Epidermal melanocyte (primary cell): ENCODE measurements around the gene CSTPP1.
A peak's percentile ranks its signal among the peaks of the same experiment; 100 is the strongest.
"Not testable (repeated sequence)": the region's sequence is repeated elsewhere in the genome, so short reads cannot be mapped to it uniquely, and the experiment has no call there.

ENCODE experiments used
- DNase-seq: peaks from one replicate; pipeline ENCODE4 v3.0.0; 2011; ENCODE audit warnings: low spot score; ENCODE audit not compliant: insufficient read length

Gene CSTPP1

GRCh38 chr11:46989810-46990487 lies 53.4 kb downstream of the CSTPP1 start:
- not testable (repeated sequence) for DNase-seq

- no peak for DNase-seq
Observed at GRCh38 chr11:46991391-46991790, 54.8 kb downstream of the CSTPP1 start.

DNA sequence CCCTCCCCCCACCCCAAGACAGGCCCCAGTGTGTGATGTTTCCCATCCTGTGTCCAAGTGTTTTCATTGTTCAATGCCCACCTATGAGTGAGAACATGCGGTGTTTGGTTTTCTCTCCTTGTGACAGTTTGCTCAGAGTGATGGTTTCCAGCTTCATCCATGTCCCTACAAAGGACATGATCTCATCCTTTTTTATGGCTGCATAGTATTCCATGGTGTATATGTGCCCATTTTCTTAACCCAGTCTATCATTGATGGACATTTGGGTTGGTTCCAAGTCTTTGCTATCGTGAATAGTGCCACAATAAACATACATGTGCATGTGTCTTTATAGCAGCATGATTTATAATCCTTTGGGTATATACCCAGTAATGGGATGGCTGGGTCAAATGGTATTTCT lies 55.8 kb downstream of the CSTPP1 start:
- not testable (repeated sequence) for DNase-seq

GRCh38 chr11:46997796-46998195 lies 61.2 kb downstream of the CSTPP1 start:
- DNase-seq: not testable (repeated sequence)

- no peak for DNase-seq
Observed at GRCh38 chr11:46999217-46999616, 62.7 kb downstream of the CSTPP1 start.

DNA sequence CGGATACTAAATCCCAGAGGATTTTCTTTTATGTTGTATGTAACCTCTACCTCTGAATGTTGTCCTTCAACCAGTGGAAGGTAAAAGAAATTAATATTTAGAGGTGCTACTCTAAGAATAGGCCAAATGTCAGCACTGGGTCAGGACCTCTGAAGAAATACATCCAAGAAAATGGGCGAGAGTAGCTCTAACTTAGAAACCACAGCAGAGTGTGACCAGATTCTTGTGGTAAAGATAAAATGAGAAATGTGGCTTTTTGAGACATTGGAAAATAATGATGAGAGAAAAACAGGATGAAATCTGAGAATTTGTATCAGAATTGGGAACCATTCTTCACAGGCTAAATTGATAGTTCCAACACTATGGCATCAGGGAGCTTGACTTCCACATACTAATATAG lies 63.5 kb downstream of the CSTPP1 start:
- DNase-seq: no peak

DNA sequence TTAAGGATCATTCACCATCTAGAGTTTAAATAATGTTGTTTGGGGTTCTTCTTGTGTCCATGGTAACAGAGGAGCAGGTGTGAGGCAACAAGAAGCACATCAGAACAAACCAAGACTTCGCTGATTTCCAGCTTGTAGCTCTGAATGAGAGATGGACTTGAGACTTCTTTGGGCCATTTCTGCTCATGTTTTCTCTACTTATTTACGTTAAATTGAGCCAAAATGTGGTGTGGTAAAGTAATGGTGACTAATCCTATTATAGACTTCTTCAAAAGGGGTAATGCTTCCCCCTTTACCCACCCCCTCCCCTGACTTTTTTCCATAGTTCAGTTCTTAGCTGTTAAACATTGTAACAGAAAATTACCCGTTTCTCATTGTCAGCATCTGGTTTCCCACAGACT lies 65.2 kb downstream of the CSTPP1 start:
- DNase-seq: no peak

GRCh38 chr11:47002390-47002789 lies 65.8 kb downstream of the CSTPP1 start:
- DNase-seq: no peak

DNA sequence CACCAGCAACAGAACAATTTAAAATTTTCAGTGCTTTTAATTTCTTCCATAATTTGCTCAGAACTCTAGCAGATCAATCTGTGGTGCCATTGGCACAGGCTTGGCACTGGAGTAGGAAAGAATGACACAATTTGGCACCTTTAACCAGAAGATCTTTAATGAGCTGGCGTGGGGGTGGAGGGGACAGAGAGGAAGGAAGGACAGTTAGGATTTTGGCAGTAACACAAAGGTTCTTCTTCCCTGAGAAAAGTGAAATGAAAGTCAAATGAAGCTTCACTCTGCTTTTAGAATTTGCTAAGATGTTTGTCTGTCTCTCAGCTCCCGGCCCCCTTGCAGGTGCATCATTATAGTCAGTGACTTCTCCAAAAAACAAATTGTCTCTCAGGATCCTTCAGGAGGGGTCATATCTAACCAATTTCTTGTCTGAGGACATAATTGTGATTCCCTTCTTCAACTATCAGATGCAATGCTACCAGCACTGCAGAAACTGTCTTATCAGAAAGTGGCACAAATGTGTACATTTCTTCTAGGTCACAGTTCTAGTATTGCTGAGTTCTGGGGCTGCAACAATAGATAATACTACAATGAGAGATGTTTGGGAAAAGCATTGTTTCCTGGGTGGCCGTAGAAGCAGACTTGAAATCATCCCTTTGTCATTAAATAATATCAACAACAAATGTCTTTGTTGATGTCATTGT lies 66.8 kb downstream of the CSTPP1 start:
- no peak for DNase-seq

- peak; percentile 73 for DNase-seq
Observed at GRCh38 chr11:47004595-47005033, 68.1 kb downstream of the CSTPP1 start.

DNA sequence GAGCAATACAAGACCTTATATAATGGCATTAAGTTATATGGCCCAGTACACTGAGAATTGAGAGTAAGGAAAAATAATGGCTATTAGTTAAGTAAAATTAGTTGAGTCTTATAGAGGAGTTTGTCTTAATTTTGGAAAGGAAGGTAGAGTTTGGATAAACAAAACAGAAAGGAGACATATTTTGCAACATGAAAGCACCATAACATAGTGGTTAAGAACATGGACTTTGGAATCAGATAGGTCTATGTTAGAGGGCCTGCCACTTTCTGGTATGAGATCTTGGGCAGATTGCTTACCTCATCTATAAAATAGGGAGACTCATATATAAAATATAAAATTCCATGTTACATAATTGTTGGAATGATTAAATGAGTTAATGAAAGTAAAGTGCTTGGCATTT lies 68.9 kb downstream of the CSTPP1 start:
- DNase-seq: no peak

DNA sequence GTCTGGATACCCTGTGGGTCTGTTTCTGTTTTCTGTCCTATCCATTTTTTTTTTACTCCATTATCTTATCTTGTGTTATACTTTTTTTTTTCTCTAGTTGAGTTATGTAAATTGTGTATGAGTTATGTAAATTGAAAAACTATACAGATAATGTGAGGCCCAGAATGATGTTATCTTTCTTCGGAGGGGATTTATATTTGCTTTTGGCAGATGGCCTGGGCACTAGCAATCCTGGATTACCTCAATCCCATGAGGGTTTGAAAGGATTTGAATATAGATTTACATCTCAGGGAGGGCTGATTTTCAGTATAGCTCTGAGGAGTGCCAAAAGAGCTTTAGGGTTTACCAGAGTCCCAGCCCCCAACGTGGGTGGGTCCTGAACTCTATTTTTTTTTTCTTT lies 71.0 kb downstream of the CSTPP1 start:
- no peak for DNase-seq

- DNase-seq: no peak
Observed at GRCh38 chr11:47010179-47010578, 73.6 kb downstream of the CSTPP1 start.

DNA sequence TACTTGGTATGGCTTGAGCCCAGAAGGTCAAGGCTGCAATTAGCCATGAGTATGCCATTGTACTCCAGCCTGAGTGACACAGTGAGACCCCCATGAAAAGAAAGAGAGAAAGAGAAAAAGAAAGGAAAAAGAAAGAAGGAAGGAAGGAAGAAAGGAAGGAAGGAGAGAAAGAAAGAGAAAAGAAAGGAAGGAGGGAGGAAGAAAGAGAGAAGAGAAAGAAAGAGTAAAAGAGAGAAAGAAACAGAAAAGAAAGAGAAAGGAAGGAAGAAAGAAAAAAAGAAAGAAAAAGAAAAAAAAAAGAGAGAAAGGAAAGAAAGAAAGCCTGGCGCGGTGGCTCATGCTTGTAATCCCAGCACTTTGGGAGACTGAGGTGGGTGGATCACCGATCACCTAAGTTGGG lies 77.5 kb downstream of the CSTPP1 start:
- DNase-seq: no peak

- no peak for DNase-seq
Observed at GRCh38 chr11:47018637-47019036, 82.1 kb downstream of the CSTPP1 start.

DNA sequence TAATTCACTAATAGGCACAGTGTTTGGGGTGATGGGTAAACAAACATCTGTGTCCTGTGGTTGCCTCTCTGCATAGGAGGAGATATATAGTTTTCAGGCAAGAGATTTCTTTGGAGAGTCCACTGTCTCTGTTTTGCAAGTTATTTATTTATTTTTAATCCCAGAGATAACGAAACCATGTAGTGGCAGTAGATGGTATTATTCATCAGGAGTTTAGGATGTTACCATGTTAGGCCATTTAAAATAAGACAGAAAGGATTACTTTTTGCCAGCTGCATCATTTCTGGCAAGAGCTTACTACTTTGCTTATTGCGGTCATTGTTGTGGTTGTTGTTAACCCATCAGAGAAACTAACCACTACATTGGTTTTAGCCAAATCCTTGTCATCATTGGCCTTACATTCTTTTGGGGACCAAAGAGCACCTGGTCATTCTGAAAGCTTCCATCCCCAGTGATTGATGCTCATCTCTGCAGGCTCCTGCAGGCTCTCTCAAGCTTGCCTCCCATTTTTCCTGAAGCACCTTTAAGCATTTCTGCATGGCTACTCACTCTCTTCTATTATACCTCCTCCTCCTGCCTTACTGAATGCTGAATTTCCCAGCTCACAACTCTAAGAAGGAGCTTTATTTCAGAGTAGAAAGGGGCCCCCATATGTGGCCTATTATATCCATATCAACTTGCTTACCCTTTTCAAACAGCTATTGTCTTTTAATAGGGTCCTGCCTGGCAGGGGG lies 84.4 kb downstream of the CSTPP1 start:
- DNase-seq: no peak

- no peak for DNase-seq
Observed at GRCh38 chr11:47021527-47021818, 84.9 kb downstream of the CSTPP1 start.

DNA sequence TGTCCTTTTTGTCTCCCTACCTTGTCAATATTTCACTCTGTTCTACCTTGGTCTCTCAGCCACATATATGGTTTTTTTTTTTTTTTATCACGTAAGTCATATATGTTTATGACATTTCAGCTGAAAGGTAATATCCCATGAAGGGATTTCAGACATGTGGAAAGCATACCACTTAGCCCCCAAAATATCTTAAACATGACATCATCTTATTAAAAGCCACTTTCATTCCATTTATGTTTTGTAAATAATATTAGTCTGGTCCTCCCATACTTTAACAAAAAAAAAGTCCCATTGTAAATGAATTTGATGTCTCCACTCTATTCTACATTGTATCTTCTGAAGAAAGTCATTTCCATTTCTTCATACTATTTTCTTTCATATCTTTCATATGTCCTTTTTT lies 85.4 kb downstream of the CSTPP1 start:
- no peak for DNase-seq

- DNase-seq: no peak
Observed at GRCh38 chr11:47028195-47029093, 91.9 kb downstream of the CSTPP1 start.

- no peak for DNase-seq
Observed at GRCh38 chr11:47033439-47033838, 96.9 kb downstream of the CSTPP1 start.

- DNase-seq: no peak
Observed at GRCh38 chr11:47034091-47034490, 97.5 kb downstream of the CSTPP1 start.

DNA sequence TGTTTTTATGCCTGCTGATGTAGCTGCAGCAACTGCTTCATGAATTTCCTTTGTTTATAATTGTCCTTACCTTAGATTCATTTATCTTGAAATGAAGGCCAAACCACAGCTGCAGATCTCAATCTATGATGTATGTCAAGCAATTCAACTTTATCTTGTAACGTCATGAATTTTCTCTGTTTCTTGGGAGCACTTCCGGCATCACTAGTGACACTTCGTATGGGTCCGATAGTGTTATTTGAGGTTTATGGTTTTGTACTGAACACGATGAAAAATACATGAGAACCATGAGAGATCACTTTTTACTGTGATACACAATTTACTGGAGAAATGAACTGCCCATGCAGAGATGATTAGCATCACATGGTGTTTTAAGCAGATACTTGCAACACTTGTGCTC lies 98.5 kb downstream of the CSTPP1 start:
- no peak for DNase-seq
